Left forelimb (tissue), 1 donor: ENCODE results near the gene CD36.

ENCODE experiments used
- DNase-seq: peaks from one replicate; pipeline ENCODE4 v3.0.0-alpha.2; 2018; ENCODE audit warnings: low spot score

CD36 gene

DNA sequence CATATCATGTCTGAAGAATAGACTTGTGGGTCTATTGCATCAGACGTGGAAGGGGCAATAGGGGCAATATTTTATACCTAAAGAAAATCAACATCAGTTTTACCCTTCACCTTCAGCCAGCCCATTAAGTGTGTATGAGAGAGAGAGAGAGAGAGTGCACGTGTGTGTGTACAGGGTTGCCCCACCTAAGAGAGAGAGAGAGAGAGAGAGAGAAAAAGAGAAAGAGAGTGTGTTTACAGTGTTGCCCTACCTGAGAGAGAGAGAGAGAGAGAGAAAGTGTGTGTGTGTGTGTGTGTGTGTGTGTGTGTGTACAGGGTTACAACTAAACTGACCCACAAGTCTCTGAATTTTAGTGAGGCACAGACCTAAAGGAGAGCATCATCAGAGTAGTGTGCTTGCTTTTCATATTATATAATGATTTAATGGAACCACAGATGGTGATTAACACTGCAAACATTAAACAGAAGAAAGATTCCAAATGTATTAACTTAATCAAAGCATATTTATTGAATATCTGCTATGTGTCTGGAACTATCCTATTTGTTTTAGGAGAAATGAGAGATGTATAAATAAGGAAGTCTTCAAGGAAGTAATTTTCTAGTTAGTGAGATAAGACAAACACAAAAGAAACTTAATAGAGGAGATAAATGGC lies 66.8 kb downstream of the CD36 start:
- DNase-seq: no peak

DNA sequence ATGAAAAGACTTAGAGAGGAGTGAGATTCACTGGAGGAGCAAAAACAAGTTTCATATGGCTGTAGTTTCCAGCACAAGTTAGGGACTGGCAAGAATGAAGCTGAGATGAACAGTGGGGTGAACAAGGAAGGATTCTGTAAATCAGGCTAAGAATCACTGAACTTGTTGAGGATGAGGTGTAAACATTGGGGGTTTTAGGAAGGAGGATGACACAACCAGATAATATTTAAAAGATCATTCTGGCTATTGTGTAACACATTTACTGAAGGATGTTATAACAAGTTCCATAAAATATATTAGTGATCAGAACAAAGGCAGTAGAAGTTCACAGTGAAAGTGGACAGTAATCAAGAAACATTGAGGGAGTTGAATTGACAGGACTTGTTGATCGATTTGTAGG lies 68.9 kb downstream of the CD36 start:
- DNase-seq: no peak

DNA sequence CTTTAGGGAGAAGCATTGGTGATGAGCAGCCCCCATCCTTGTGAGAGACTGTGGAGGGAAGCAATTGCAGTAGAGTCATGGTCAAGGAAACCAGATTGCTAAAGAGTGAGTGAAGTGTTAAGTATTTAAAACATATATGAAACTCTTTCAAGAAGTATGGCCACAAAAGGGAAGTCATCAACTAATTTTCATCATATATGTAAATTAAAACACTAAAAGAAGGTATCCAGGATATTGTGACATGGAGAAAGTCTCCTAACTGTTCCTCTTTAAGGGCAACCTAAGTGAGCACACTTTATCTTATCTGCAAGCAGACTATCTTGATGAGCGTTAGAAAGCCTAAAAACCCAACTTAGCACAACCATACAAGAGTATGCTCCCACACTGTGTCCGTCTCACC lies 69.7 kb downstream of the CD36 start:
- no peak for DNase-seq

DNA sequence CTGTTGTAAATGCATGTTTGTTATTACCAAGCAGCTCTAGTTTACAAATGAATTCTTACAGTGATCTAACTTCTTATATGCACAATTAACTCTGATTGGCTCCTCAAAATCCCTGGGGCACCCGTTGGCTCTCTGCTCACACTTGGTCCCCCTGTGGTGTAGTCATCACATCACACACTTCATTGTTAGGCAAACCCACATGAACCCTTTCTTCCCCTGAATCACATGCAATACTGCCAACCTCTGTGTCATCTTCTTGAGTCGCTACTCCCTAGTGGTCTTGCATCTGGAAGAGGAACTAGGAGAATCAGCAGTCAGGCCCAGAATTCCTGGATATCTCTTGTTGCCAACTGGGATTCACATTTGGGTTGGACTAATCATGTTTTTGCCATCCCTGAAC lies 73.1 kb downstream of the CD36 start:
- DNase-seq: no peak

DNA sequence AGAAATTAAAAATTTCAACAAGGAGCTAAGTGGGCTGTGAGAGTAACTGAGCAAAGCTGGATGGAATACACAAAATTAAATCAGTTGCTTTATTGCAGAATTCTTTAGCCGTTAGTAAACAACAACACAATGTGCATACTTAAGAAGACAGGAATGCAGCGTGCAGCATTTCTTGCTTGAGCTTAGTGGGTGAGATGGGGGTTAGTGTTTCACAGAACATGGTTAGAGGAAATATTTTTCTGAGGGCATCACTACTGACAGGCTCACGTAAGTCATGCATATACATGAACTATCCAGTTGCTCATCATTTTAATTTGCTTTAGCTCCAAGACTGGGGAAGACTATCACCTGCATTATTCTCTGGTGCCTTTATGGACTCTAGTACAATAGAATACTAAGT lies 80.8 kb downstream of the CD36 start:
- no peak for DNase-seq

DNA sequence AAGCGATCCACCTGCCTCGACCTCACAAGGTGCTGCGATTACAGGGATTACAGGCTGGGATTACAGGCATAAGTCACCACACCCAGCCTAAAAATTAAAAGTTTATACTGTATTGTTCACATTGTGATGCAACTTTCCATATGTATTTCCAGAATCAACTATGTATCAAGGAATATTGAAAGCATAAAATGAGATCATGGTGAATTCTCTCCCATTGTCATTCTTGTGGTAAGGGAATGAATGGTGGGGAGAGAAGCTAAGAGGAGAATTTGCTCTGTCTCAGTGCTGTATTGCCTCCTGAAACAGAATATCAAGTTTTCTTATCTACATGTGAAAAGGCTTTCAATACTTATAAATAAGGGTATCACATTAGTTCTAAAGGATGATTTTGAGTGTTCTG lies 81.7 kb downstream of the CD36 start:
- no peak for DNase-seq

DNA sequence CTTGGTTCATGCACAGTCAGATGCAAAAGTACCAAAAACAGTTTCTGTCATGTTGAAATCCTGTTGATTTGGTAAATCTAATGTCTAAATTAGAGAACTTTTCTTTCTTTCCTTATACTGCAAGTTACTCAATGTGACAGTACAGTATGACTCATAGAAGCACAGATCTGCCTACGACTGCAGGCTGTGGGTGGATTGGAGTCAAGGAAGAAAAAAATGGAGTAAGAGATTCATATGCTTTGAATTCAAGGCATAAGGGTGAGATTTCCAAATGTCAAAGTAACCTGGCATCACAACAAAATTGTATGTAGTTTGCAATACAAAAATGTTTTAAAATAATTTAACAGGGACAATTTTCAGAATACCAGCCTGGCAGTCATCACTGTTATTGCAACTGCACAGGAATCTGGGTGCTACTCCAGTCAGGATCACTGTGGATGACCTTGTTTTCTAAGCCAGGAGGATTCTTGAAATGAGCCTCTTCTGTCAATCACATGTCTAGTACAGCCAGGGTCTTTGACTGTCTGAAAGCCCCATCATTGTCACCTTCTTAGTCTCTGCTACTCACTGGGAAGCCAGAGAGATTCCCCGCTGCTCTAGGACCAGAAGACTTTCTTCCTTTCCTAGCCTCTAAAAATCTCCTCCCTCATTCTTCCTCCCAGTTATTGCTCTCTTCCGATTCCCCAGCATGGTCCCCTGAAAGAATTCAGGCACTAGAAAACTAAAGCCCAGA lies 83.6 kb downstream of the CD36 start:
- no peak for DNase-seq

DNA sequence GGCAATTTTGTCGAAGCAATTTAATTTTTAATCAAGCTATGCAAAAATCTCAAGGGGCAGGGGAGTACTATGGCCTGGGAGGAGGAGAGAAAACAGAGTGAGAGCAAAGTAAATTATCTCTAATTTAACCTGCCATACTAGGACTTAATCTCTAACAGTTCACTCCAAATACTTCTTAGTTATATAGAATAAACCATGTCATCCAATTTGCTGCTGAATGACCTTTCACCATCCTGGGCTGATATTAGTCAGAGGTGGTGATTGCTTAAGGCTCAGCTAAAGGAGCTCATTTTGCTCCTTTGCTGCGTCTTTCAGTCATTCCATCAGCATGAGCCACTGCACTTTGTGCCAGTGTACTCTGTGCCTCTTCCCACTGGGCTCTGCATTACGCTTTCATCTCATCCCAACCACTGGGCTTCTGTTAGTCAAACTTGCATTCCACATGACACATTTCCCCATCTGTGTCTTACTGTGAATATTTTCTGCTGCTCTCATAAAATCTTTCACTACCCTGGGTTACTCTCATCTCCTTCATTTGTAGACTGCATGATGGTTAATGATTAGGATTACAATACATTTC lies 84.3 kb downstream of the CD36 start:
- no peak for DNase-seq

DNA sequence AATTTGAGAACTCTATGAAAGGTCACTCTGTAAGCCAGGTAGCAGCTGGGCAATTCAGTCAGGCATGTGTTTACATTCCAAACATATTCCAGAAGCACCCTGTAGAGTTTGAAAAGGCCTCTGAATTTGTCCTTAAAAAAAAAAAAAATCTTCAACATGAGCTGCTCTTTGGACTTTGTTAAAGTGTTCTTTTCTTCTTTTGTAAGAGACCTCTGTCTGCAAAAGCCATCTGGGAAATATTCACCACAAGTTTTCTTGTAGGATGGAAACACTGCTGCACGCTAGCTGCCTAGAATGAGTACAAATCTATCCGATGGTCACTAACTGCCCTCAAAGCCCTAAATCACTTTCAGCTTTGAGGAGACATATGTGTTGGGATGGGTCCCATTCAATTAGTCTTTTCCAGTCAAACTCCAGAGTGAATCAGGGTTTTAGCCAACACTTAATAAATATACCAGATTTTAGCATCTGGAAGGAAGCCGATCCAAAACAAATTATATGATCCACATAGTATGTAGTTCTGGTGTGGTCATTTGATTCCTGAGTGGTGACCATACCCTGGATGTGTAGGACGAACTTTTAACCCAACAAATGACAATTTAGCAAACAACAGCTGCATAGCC lies 85.9 kb downstream of the CD36 start:
- no peak for DNase-seq

DNA sequence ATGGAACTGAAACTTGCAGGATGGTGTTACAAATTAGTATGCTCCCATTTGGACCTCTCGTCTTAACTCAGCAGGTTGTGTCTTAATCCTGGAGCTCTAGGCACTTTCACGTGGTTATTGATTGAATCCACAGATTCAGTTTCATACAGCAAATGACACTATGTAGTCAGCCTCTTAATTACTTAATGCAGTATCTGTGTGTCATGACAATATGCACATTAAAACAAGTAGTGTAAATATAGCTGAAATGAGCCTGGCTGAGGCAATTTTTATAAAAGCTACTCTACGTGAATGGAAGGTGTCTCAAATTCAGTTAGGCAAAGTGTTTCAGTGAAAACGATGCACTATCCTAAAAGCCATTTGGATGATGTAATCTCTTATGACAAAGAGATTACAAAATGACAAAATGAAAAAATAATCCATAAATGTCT lies 86.8 kb downstream of the CD36 start:
- DNase-seq: no peak
